Mucosa of rectum (tissue), 2 donors: Measurements from ENCODE around the gene PTPRZ1.

ENCODE experiments used
- H3K27ac ChIP-seq, 2 donors: one replicate each; pipeline ENCODE4 v1.7.0; 2013; ENCODE audit warnings: inconsistent platforms in 2 of 2, low read depth in 2 of 2, low read length in 2 of 2
- H3K27me3 ChIP-seq, 2 donors: one replicate each; pipeline ENCODE4 v1.7.0; 2013; ENCODE audit warnings: low read length in 2 of 2; ENCODE audit not compliant: control insufficient read depth in 2 of 2, insufficient read depth in 2 of 2
- H3K36me3 ChIP-seq, 2 donors: one replicate each; pipeline ENCODE4 v1.7.0; 2013; ENCODE audit warnings: low read length in 2 of 2; ENCODE audit not compliant: control insufficient read depth in 2 of 2, insufficient read depth in 2 of 2
- H3K4me1 ChIP-seq, 2 donors: one replicate each; pipeline ENCODE4 v1.7.0; 2013; ENCODE audit warnings: low read length in 2 of 2, mild to moderate bottlenecking in 1 of 2; ENCODE audit not compliant: control insufficient read depth in 2 of 2, insufficient read depth in 2 of 2
- H3K4me3 ChIP-seq, 2 donors: one replicate each; pipeline ENCODE4 v1.7.0; 2013; ENCODE audit warnings: low read length in 2 of 2
- H3K9ac ChIP-seq, 2 donors: one replicate each; pipeline ENCODE4 v1.7.0; 2013; ENCODE audit warnings: low read length in 2 of 2, low read depth in 1 of 2, mild to moderate bottlenecking in 1 of 2
- H3K9me3 ChIP-seq, 2 donors: one replicate each; pipeline ENCODE4 v1.7.0; 2013; ENCODE audit warnings: low read length in 2 of 2; ENCODE audit not compliant: control insufficient read depth in 2 of 2
- donor health status: healthy.
- donor health status: Normal muscosa, but diverticular disease.

Gene PTPRZ1

DNA sequence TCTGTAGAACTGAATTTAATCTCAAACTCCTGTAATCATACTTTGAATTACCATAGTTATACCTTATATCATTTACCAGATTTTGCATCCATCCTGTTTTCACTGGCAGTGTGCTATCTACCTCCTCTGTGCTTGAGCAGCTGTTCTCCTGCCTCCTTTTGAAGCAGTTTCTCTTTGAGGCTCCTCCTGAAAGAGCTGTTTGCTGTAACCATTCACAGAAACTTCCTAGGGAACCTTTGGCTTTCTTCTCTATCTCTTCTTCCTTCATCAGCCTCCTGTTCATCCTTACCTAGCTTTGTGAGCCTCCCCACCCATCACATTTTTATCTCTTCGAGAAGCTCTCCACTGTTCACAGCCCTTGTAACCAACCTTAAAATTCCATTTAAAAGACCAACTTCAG is 162.9 kb downstream of the PTPRZ1 start:
- Histone ChIP-seq H3K36me3 (no peaks in the 10 kb centered on the region), H3K27ac (no peak overlapping the region), H3K9ac (no peak overlapping the region), H3K27me3 (no peaks in the 10 kb centered on the region), H3K4me3 (no peak overlapping the region), H3K4me1 (no peaks in the 10 kb centered on the region), H3K9me3 (no peaks in the 10 kb centered on the region)

DNA sequence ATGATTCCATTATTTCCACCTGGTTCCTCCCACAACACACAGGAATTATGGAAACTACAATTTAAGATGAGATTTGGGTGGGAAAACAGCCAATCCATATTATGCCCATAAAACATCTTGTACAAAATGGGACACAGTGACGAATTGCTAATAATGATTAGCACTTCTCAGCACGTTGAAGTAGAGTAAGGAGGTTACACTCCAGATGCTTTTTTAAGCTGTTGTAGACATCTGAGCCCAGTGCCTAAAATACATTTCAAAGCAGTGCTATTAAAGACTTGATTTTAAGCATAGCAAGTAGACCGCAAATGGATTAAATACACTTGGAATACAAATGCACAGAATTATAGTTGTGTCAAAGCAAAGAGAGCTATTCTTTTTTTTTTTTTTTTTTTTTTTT is 165.2 kb downstream of the PTPRZ1 start:
- no peaks in the 10 kb centered on the region for H3K9me3 ChIP-seq
- H3K4me1 ChIP-seq, result no peaks in the 10 kb centered on the region
- no peak overlapping the region for H3K27ac ChIP-seq
- H3K36me3 ChIP-seq, result no peaks in the 10 kb centered on the region
- H3K27me3 ChIP-seq, result no peaks in the 10 kb centered on the region
- no peak overlapping the region for H3K9ac ChIP-seq
- H3K4me3 ChIP-seq, result no peak overlapping the region

DNA sequence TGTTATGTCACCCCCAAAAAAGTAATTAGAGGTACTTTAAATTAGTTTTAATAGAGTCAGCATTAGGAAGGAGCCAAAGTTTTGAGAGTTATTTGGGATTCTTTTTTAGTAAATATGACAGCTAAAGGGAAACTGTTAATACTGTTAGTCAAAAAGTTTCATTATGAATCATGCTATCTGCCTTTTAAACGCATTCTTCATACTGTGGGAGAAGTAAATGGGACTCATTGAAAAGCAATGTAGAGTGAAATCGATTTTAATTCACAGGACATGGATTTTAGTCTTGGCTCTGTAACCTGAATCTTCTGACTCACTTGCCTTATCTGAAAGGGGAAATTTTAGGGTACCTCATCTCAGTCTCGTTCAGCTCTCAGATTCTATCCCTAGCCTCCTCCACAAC is 165.9 kb downstream of the PTPRZ1 start:
- Histone ChIP-seq H3K36me3 (no peaks in the 10 kb centered on the region), H3K27me3 (no peaks in the 10 kb centered on the region), H3K9me3 (no peaks in the 10 kb centered on the region), H3K9ac (no peak overlapping the region), H3K4me1 (no peaks in the 10 kb centered on the region), H3K4me3 (no peak overlapping the region), H3K27ac (no peak overlapping the region)

DNA sequence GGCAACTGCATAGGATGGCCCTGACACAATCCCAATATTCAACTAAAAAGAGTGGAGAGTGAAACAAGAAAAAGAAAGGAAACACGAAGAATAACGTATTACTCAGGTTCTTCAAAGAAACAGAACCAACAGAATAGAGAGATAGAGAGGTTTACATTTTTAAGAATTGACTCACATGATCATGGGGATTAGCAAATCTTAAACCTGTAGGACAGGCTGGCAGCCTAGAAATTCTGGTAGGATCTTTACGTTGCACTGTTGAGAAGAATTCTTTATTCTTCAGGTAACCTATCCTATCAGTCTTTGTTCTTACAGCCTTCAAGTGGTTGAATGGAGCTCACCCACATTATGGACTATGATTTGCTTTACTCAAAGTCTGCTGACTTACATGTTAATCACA is 167.2 kb downstream of the PTPRZ1 start:
- H3K4me1 ChIP-seq, result no peaks in the 10 kb centered on the region
- no peaks in the 10 kb centered on the region for H3K36me3 ChIP-seq
- H3K9ac ChIP-seq, result no peak overlapping the region
- H3K27ac ChIP-seq, result no peak overlapping the region
- no peaks in the 10 kb centered on the region for H3K9me3 ChIP-seq
- no peaks in the 10 kb centered on the region for H3K27me3 ChIP-seq
- no peak overlapping the region for H3K4me3 ChIP-seq

DNA sequence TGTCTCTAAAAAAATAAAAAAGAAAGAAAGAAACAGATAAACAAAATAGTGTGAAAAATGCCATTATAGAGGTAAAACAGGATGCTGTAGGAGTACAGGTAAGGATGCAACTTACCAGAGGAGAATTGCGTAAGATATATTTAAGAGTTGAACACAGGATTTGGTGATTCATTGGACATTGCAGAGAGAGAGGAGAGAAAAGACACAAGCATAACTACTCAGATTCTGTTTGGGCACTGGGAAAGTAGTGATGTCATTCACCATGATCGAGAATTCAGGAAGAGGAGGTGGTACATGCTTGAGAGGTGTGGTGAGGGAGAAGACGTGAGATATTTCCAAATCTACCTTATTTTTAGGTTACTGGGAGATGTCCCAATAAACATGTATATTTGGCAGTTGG is 173.4 kb downstream of the PTPRZ1 start:
- Histone ChIP-seq H3K27me3 (no peaks in the 10 kb centered on the region), H3K36me3 (no peaks in the 10 kb centered on the region), H3K9me3 (no peaks in the 10 kb centered on the region), H3K9ac (no peak overlapping the region), H3K4me1 (no peaks in the 10 kb centered on the region), H3K27ac (no peak overlapping the region), H3K4me3 (no peak overlapping the region)

DNA sequence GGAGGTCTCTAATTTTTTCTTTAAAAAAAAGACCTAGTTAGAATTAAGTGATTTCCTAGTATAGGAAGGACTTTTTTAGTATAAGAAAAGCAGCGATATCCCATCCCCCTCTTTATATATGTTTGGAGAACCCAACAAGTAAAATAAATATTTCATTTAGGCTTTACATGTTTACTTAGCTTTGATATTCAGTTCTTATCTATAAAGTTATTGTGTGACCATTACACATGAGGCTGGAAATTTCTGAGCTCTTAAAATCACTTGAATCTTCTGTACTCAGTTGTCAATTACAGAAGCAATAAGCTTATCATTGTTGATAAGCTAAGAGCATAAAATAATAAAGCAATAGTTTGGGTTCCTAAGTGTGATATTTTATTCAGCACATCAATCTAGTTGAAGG is 181.4 kb downstream of the PTPRZ1 start:
- Histone ChIP-seq H3K9me3 (no peaks in the 10 kb centered on the region), H3K9ac (no peak overlapping the region), H3K27me3 (no peaks in the 10 kb centered on the region), H3K27ac (no peak overlapping the region), H3K4me3 (no peak overlapping the region), H3K4me1 (no peaks in the 10 kb centered on the region), H3K36me3 (no peaks in the 10 kb centered on the region)

DNA sequence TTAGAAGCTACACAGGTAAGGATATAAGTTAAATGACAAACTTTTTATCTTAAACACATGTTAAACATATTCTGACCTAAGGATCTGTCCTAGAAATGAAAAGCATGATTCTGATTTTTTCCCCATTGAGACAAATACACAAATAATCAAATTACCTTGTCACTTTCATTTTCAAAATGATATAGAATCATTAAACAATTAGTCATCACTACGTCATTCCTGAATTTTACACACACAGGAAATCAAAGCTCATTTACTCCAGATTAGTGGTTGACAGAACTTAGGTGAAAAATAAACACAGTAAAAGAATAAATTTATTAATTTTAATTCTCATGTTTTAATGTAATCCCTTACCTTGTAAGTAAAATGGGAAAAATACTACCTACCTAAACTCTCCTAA is 182.1 kb downstream of the PTPRZ1 start:
- H3K9me3 ChIP-seq, result no peaks in the 10 kb centered on the region
- H3K9ac ChIP-seq, result no peak overlapping the region
- H3K4me1 ChIP-seq, result no peaks in the 10 kb centered on the region
- H3K27ac ChIP-seq, result no peak overlapping the region
- no peaks in the 10 kb centered on the region for H3K27me3 ChIP-seq
- no peak overlapping the region for H3K4me3 ChIP-seq
- H3K36me3 ChIP-seq, result no peaks in the 10 kb centered on the region

DNA sequence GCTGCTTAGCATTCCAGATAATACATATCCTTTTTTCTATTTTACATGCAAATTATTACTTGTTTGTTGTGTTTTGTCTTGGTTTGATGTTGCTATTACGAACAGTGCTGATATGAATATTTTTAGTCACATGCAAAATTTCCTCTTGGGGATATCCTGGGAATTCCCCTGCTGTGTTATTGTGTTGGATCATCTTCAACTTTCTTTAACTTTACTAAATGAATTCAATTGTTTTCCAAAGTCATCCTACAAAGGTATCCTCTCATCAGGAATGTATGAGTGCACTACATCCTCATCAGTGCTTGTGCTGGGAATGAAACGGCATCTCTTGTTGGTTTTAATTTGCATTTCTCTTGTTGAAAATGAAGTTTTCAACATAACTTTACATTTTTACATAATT is 184.0 kb downstream of the PTPRZ1 start:
- Histone ChIP-seq H3K4me3 (no peak overlapping the region), H3K9me3 (no peaks in the 10 kb centered on the region), H3K36me3 (no peaks in the 10 kb centered on the region), H3K27ac (no peak overlapping the region), H3K9ac (no peak overlapping the region), H3K4me1 (no peaks in the 10 kb centered on the region), H3K27me3 (no peaks in the 10 kb centered on the region)

DNA sequence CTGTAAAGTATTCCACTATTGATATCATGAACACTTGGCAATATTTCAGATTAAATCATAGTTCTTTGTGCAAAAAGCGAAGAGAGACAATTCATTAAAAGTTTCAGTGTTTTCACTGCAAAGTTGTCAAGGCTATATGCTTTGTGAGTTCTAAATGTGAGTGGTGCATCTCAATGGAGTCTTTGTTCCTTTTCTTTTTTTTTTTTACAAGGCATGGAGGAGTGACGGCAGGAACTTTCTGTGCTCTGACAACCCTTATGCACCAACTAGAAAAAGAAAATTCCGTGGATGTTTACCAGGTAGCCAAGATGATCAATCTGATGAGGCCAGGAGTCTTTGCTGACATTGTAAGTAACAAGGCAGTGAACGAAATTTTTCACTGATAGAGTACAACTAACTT is 186.6 kb downstream of the PTPRZ1 start:
- H3K4me3 ChIP-seq, result no peak overlapping the region
- H3K4me1 ChIP-seq, result no peaks in the 10 kb centered on the region
- H3K27ac ChIP-seq, result no peak overlapping the region
- no peaks in the 10 kb centered on the region for H3K9me3 ChIP-seq
- no peak overlapping the region for H3K9ac ChIP-seq
- no peaks in the 10 kb centered on the region for H3K27me3 ChIP-seq
- H3K36me3 ChIP-seq, result no peaks in the 10 kb centered on the region

DNA sequence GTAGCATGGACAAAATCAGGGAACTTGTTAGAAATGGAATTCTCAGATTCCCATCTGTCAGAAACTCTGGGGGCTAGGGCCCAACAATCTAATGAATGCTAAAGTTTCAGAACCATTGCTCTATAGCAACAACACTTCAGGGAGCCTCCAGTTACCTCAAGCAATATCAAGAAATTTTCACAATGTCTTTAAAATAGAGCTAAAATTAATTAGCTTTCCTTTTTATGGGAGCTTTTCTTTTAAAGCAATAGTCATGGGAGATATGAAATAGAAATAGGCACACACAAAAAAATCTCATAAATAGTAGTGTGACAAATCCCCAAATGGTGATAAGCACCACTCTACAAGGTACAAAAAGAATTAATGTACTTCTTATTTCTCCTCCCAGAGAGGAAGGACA is 190.2 kb downstream of the PTPRZ1 start:
- Histone ChIP-seq H3K4me3 (no peak overlapping the region), H3K27ac (no peak overlapping the region), H3K27me3 (no peaks in the 10 kb centered on the region), H3K9ac (no peak overlapping the region), H3K36me3 (no peaks in the 10 kb centered on the region), H3K9me3 (no peaks in the 10 kb centered on the region), H3K4me1 (no peaks in the 10 kb centered on the region)

DNA sequence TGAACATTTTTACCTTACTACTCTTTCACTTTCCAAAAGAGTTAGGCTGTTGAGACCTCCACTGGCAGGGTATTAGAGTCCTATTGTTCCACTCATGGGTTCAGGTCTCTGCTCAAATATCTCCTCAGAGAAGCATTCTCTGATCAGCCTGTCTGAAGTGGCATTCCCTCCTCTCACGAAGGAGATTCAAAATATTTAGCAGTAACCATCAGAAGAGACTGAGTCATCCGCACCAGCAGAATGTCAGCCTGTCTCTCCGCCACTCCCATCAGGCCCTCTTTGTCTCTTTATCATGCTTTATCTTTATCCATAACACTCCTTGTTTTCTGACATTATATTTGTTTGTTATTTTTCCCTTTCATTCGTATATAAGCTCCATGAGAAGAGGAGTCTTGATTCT is 192.0 kb downstream of the PTPRZ1 start:
- H3K27me3 ChIP-seq, result no peaks in the 10 kb centered on the region
- H3K9ac ChIP-seq, result no peak overlapping the region
- no peaks in the 10 kb centered on the region for H3K9me3 ChIP-seq
- no peak overlapping the region for H3K4me3 ChIP-seq
- no peaks in the 10 kb centered on the region for H3K36me3 ChIP-seq
- H3K27ac ChIP-seq, result no peak overlapping the region
- no peaks in the 10 kb centered on the region for H3K4me1 ChIP-seq
